ENCODE measurements around the gene GP1BB.
"Not testable (repeated sequence)": the region's sequence is repeated elsewhere in the genome, so short reads cannot be mapped to it uniquely, and the experiment has no call there.

Gene GP1BB

DNA sequence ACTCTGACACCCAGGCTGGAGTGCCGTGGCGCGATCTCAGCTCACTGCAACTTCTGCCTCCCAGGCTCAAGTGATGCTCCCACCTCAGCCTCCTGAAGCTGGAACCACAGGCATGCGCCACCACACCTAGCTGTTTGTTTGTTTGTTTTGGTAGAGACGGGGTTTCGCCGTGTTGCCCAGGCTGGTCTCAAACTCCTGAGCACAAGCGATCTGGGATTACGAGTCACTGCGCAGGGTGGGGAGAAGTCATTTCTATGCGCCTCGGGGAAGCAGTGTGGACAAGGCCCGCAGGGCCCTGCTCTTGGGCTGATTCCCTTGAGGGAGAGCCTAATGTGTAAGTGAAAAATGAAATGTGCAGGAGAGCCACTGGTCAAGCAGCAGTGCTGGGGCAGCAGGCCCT, 28.6 kb upstream of the GP1BB start:
- H3K4me3 ChIP-seq (ENCODE audit: low read depth, low read length), result no peak overlapping the region
- DNase-seq (ENCODE audit: low read depth), result no peak
- TF ChIP-seq, protein P1, sequence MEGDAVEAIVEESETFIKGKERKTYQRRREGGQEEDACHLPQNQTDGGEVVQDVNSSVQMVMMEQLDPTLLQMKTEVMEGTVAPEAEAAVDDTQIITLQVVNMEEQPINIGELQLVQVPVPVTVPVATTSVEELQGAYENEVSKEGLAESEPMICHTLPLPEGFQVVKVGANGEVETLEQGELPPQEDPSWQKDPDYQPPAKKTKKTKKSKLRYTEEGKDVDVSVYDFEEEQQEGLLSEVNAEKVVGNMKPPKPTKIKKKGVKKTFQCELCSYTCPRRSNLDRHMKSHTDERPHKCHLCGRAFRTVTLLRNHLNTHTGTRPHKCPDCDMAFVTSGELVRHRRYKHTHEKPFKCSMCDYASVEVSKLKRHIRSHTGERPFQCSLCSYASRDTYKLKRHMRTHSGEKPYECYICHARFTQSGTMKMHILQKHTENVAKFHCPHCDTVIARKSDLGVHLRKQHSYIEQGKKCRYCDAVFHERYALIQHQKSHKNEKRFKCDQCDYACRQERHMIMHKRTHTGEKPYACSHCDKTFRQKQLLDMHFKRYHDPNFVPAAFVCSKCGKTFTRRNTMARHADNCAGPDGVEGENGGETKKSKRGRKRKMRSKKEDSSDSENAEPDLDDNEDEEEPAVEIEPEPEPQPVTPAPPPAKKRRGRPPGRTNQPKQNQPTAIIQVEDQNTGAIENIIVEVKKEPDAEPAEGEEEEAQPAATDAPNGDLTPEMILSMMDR (IDR thresholded peaks at IDR 0.05; ENCODE audit: control insufficient read depth, extremely low read depth, insufficient read depth), result no peak

DNA sequence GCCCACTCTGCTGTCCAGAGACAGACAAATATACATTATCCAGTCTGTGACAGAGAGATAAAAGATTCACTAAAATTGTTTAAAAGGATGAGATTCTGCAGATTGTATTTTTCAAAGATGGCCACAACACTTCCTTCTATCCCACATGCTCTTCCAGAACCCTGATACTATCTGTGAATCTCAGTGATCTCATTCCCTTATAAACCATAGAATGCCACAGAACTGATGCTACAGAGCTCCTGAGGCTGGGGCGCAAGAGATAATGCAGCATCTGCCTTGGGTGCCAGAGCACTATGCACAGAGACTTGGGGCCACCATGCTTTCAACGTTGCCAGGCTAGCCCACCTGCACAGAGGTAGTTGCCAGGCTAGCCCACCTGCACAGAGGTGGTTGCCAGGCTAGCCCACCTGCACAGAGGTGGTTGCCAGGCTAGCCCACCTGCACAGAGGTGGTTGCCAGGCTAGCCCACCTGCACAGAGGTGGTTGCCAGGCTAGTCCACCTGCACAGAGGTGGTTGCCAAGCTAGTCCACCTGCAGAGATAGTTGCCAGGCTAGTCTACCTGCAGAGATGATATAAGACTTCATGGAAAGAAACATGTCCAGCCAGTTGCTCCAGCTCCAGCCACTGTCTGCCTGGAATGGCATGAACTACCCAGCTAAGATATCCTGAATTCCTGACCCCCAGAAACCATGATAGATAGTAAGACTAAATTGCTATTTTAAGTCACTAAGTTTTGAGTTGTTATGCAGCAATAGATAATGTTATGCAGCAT, 26.6 kb upstream of the GP1BB start:
- DNase-seq (ENCODE audit: low read depth), result no peak
- no peak overlapping the region for H3K4me3 ChIP-seq (ENCODE audit: low read depth, low read length)
- TF ChIP-seq, protein P1 (IDR thresholded peaks at IDR 0.05; ENCODE audit: control insufficient read depth, extremely low read depth, insufficient read depth), result no peak

DNA sequence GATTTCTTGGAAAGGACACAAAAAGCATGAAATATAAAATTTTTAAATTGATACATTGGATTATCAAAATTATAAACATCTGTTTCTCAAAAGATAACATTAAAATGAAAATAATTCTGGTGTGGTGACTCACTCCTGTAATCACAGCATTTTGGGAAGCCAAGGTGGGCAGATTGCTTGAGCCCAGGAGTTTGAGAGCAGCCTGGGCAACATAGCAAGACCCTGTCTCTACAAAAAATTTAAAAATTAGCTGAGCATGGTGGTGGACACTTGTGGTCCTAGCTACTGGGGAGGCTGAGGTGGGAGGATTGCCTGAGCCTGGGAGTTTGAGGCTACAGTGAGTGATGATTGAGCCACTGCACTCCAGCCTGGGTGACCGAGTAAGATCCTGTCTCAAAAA, 25.5 kb upstream of the GP1BB start:
- DNase-seq (ENCODE audit: low read depth); H3K4me3 ChIP-seq (ENCODE audit: low read depth, low read length): not testable (repeated sequence)

DNA sequence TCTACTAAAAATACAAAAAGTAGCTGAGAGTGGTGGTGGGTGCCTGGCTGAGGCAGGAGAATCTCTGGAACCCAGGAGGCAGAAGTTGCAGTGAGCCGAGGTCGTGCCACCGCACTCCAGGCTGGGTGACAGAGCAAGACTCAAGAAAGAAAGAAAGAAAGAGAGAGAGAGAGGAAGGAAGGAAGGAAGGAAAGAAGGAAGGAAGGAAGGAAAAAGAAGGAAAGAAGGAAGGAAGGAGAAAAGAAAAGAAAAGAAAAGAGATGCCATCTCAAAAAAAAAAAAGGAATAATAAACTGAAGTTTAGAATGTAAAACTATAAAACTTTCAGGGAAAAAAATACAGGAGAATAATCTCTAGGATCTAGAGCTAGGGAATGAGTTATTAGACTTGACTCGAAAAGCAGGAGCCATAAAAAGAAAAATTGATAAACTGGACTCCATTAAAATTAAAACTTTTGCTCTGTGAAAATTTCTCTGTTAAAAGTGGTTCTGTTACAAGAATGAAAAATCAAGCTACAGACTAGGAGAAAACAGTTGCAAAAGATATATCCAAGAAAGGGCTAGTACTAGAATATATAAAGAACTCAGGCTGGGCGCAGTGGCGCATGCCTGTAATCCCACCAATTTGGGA, 22.4 kb upstream of the GP1BB start:
- H3K4me3 ChIP-seq (ENCODE audit: low read depth, low read length), result no peak overlapping the region
- DNase-seq (ENCODE audit: low read depth), result no peak
- TF ChIP-seq, protein P1 (IDR thresholded peaks at IDR 0.05; ENCODE audit: control insufficient read depth, extremely low read depth, insufficient read depth), result no peak

DNA sequence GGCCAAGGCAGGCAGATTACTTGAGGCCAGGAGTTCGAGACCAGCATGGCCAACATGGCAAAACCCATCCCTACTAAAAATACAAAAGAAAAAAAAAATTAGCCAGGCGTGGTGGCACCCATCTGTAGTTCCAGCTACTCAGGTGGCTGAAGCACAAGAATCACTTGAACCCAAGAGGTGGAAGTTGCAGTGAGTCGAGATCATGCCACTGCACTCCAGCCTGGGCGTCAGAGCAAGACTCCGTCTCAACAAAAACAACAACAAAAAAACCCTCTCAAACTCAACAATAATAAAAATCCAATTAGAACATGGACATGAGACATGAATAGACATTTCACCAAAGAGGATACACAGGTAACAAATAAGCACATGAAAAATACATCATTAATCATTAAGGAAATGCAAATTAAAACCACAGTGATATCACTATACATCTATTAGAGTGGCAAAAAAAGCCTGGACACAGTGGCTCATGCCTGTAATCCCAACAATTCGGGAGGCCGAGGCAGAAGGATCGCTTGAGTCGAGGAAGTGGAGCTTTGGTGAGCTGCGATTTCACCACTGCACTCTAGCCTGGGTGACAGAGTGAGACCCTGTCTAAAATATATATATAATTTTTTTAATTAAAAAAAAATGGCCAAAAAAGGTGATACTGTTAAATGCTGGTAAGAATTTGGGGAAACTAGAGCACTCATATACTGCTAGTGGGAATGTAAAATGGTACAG, 21.8 kb upstream of the GP1BB start:
- TF ChIP-seq, protein P1 (IDR thresholded peaks at IDR 0.05; ENCODE audit: control insufficient read depth, extremely low read depth, insufficient read depth), result no peak
- no peak overlapping the region for H3K4me3 ChIP-seq (ENCODE audit: low read depth, low read length)
- no peak for DNase-seq (ENCODE audit: low read depth)

DNA sequence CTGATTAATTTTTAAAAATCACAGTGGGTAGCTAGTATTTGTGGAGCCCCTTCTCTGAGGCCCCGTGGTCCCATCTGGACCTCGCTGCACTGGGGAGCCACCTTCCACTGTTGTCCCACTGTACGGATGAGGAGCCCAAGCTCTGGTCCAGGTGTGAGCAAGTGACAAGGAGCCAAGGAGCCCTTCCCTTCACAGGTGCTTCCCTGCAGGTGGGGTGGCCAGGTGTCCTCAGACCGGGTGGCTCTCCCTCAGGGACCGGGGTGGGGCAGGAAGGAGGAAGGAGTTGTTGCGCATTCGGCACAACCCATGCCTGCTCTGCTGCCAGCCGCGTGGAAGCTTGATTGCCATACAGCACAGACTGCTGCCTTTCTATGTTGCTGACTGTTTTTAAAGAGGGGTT, 19.5 kb upstream of the GP1BB start:
- TF ChIP-seq, protein P1 (IDR thresholded peaks at IDR 0.05; ENCODE audit: control insufficient read depth, extremely low read depth, insufficient read depth), result no peak
- H3K4me3 ChIP-seq (ENCODE audit: low read depth, low read length), result no peak overlapping the region
- DNase-seq (ENCODE audit: low read depth), result no peak

DNA sequence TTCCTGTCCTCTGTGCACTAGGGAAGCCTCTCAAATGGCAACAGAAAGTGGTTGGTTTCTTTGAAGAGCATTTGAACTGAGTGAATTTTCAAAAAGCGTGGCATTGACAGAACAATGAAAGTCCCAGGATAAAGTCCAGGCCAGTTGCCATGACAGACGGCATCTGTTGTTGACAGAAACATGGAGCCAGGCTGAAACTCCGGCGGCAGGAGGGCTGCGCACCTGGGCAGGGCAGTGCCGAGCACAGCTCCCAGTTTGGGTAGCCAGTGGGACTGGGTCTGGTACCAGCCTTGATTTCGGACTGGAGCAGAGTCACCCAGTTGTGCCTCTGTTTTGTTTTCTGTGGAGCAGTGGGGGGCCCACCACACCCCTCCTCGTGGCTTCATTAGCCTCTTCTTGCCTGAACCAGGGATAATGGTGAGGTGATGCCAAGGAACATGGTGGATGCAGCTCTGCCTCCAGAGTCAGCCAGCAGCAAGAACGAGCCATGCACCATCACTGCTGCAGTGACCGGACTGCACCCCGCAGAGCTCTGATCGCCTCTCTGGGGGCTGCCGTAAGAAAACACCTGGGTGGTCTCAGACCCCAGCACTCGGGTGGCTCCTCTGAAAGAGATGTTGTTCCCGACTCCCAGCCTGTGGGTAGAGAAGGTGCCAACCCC, 18.9 kb upstream of the GP1BB start:
- no peak for DNase-seq (ENCODE audit: low read depth)
- TF ChIP-seq, protein P1 (IDR thresholded peaks at IDR 0.05; ENCODE audit: control insufficient read depth, extremely low read depth, insufficient read depth), result no peak
- H3K4me3 ChIP-seq (ENCODE audit: low read depth, low read length), result no peak overlapping the region
